NCI-H82 (cell line): ENCODE measurements around the gene SELENOV.

Experiments
- DNase-seq: peaks from one replicate; lab custom pipeline; 2025; lab: John Stamatoyannopoulos, UW

The SELENOV gene

DNA sequence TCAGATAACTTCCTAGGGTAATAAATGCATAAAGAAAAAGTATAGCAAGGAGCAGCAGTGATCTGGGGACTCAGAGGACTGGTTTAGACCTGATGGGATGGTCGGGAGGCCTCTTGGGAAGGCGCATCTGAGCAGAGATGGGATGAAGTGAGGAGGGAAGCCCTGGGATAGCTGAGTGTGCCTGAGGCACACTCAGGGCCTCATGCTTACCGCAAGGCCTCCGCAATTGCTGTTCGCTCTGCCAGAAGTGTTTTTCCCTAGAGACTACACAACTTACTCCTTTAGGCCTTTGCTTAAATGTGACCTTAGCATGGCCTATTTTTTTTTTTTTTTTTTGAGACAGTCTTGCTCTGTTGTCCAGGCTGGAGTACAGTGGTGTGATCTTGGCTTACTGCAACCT, 20.3 kb upstream of the SELENOV start:
- DNase-seq: peak; percentile 44

DNA sequence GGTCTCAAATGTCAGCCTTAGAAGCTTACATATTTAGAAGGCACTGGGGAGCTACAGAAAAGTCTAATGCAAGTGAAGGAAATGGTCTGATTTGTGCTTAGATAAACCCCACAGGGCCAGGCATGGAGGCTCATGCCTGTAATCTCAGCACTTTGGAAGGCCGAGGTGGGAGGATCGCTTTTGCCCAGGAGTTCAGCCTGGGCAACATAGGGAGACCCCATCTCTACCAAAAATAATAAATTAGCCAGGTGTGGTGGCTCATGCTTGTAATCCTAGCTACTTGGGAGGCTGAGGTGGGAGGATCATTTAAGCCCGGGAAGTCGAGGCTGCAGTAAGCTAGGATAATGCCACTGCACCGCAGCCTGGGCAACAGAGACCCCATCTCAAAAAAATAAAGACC, 18.9 kb upstream of the SELENOV start:
- DNase-seq: no peak

DNA sequence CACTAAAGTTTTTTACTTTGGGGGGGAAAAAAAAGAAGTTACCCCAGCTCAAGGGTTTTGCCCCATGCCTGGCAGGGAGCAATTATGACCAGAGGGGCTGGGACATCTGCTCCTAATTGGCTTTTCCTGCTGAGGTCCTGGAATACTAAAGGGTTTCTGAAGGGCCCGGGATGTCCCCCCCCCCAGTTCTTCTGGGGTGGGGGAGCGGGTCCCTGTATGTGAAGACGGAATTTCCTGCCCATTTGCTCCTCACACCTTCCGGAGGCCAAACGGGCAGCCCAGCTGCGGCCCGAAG, 17.3 kb upstream of the SELENOV start:
- peak; percentile 95 for DNase-seq

GRCh38 chr19:39497996-39498797, 16.7 kb upstream of the SELENOV start:
- DNase-seq: peak; percentile 88

DNA sequence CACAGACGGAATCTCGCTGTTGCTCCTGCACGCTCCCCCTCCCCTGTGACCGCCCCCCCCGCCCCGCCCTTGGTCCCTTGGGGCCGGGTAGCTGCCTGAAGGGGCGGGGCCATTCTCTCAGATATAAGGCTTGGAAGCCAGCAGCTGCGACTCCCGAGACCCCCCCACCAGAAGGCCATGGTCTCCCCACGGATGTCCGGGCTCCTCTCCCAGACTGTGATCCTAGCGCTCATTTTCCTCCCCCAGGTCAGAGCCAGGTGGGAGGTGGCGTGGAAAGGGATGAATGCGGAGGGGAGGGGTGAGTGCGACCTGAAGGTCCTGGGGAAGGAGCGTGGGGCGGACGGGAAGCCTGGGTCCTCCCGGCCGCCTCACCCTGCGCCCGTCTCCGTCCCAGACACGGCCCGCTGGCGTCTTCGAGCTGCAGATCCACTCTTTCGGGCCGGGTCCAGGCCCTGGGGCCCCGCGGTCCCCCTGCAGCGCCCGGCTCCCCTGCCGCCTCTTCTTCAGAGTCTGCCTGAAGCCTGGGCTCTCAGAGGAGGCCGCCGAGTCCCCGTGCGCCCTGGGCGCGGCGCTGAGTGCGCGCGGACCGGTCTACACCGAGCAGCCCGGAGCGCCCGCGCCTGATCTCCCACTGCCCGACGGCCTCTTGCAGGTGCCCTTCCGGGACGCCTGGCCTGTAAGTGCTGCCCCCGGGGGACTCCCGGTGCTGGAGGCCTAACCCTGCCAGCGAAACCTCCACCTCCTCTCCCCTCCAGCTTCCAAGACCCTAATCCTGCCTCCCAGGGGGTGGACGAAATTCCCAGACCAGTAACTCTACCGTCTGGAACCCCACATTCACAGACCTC, 15.9 kb upstream of the SELENOV start, which contains the start of gene DLL3:
Gene DLL3 (plus strand): TSS at position 150 of the 845 bp plus-strand sequence. CDS start 28 bp downstream, at position 178.
- DNase-seq: peak; percentile 90

DNA sequence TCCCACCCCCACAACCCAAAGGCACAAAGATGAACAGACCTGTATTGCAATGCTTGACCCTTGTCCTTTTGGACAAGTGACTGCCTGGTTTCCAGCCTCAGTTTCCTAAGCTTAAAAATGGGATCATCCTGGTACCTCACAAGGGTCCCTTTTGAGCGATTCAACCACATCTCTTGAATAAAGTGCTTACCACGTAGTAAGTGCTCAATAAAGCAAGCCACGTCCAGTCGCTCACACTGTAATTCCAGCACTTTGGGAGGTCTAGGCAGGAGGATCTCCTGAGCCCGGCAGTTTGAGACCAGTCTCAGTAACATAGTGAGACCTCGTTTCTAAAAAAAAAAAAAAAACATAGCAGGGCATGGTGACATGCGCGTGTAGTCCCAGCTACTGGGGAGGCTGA, 15.0 kb upstream of the SELENOV start:
- no peak for DNase-seq

GRCh38 chr19:39500543-39500942, 14.4 kb upstream of the SELENOV start:
- DNase-seq: no peak

- no peak for DNase-seq
Observed at GRCh38 chr19:39501340-39501739, 13.6 kb upstream of the SELENOV start.

GRCh38 chr19:39502640-39503417, 12.1 kb upstream of the SELENOV start:
- peak; percentile 69 for DNase-seq

GRCh38 chr19:39506598-39506943, 8.4 kb upstream of the SELENOV start:
- DNase-seq: no peak

DNA sequence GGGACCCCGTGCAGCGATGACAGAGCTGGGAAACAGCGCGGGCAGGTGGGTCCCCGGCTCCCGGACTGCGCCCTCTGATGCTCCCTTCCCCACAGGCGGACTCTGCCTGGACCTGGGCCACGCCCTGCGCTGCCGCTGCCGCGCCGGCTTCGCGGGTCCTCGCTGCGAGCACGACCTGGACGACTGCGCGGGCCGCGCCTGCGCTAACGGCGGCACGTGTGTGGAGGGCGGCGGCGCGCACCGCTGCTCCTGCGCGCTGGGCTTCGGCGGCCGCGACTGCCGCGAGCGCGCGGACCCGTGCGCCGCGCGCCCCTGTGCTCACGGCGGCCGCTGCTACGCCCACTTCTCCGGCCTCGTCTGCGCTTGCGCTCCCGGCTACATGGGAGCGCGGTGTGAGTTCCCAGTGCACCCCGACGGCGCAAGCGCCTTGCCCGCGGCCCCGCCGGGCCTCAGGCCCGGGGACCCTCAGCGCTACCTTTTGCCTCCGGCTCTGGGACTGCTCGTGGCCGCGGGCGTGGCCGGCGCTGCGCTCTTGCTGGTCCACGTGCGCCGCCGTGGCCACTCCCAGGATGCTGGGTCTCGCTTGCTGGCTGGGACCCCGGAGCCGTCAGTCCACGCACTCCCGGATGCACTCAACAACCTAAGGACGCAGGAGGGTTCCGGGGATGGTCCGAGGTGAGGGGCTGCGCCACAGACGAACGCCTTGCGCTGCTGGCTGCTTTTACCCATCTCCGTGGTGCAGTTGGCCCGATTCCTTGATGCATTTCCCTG, 7.8 kb upstream of the SELENOV start:
- peak; percentile 95 for DNase-seq

DNA sequence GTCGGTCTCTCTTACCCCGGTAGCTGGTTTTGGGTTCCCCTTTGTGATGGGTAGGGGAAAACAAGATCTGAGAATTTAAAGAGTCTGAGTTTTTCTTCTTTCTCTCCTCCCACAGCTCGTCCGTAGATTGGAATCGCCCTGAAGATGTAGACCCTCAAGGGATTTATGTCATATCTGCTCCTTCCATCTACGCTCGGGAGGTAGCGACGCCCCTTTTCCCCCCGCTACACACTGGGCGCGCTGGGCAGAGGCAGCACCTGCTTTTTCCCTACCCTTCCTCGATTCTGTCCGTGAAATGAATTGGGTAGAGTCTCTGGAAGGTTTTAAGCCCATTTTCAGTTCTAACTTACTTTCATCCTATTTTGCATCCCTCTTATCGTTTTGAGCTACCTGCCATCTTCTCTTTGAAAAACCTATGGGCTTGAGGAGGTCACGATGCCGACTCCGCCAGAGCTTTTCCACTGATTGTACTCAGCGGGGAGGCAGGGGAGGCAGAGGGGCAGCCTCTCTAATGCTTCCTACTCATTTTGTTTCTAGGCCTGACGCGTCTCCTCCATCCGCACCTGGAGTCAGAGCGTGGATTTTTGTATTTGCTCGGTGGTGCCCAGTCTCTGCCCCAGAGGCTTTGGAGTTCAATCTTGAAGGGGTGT, 7.1 kb upstream of the SELENOV start:
- DNase-seq: no peak

GRCh38 chr19:39508629-39509028, 6.3 kb upstream of the SELENOV start:
- no peak for DNase-seq

DNA sequence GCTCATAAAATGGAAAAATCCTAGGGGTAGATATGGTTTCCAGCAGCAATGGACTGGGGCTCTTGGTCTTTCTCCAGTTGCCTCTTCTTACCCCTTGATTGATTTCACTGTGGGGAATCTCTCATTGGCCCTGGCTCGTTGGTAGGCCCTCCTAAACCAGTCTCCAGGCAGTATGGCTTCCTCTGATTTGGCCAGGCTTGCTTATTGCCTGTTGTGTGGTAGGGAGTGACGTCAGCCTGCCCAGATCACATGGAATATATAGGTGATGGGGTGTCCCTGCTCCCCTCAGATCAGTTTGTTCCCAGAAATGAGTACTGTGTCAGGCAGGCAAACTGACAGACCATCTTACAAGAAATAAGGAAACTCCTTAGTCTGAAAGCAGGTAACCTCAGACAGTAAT, 5.7 kb upstream of the SELENOV start:
- no peak for DNase-seq

DNA sequence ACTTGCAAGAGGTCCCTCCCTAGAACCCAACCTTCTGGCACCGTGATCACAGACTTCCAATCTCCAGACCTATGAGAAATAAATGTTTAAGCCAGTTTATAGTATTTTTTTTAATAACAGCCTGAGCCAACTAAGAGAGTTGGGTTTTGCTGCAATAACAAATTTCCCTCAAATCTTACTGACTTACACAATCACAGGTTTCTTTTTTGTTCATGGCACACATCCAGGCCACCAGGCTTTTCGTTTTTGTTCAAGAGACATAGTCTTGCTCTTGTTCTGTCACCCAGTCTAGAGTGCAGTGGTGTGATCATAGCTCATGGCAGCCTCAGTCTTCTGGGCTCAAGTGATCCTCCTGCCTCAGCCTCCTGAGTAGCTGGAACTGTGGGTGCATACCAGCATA, 2.0 kb upstream of the SELENOV start:
- no peak for DNase-seq

- no peak for DNase-seq
Observed at GRCh38 chr19:39515551-39516191, 732 bp downstream of the SELENOV start.

- DNase-seq: no peak
Observed at GRCh38 chr19:39516270-39516669, 1.3 kb downstream of the SELENOV start.

- no peak for DNase-seq
Observed at GRCh38 chr19:39517432-39517831, 2.5 kb downstream of the SELENOV start.

DNA sequence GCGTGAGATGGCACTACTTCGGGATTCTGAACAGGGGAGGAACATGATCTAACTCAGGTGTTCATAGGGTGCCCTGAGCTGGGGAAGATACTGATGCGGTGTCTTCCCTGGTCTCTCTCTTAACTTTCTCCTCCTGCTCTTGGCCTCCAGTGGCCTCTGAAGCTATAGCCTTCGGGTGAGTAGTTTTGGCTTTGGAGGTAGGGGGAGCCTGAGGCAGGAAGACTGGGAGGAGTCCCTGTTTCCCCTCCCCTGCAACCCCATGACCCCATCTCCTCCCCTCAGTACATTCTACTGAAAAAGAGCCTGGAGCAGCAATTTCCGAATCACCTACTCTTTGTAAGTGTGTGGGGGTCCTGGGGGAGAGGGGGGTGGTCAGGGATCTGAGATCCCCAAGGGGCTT, 3.5 kb downstream of the SELENOV start:
- DNase-seq: no peak

DNA sequence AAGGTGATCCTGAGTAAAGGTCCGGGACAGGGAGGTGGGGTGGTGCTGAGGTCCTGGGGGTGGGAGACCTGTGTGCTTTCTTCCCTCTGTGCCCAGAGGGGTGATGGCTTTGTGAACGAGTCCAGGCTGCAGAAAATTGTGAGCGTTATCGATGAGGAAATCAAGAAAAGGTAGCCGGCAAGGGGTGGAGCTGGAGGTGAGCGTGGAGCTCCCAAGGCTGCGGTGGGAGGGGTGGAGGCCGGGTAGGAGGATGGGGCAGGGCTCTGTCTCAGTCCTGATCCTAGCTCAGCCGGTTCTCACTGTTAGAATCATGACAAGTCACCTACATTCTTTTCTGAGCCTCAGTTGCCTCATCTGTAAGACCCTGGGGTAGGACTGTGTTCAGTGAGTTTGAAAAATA, 4.0 kb downstream of the SELENOV start:
- no peak for DNase-seq
